Left ventricle myocardium inferior (tissue), 1 donor: ENCODE results near the gene CTXND1. TPM values are rescaled to one million over a fixed set of nuclear protein-coding genes. Genes with fewer than 3 reads are reported as not detected.

Experiments
- DNase-seq: peaks from one replicate; pipeline ENCODE4 v3.0.0-alpha.2; 2020
- H3K27ac ChIP-seq: fragments of 200-600 bp; replicated peaks from 2 replicates; pipeline ENCODE4 v1.8.0; 2021
- H3K27me3 ChIP-seq: fragments of 200-600 bp; 2 replicates; pipeline ENCODE4 v1.8.0; 2021; ENCODE audit warnings: low read depth
- H3K36me3 ChIP-seq: fragments of 200-600 bp; 2 replicates; pipeline ENCODE4 v1.8.0; 2021
- H3K4me1 ChIP-seq: fragments of 200-600 bp; 2 replicates; pipeline ENCODE4 v1.8.0; 2021
- H3K4me3 ChIP-seq: fragments of 200-600 bp; 2 replicates; pipeline ENCODE4 v1.8.0; 2021; ENCODE audit warnings: mild to moderate bottlenecking, moderate library complexity
- H3K9me3 ChIP-seq: fragments of 200-600 bp; replicated peaks from 2 replicates; pipeline ENCODE4 v1.8.0; 2021
- CTCF ChIP-seq: fragments of 200-600 bp; IDR thresholded peaks from 2 replicates; pipeline ENCODE4 v1.8.0; 2021; ENCODE audit warnings: antibody characterized with exemption, mild to moderate bottlenecking, borderline replicate concordance
- intact Hi-C: fragments of 100-400 bp; cut with micrococcal nuclease; formaldehyde crosslinking; loops from one replicate; pipeline ENCODE4 v1.11.0; 2022
- total RNA-seq: library from RNA; stranded (reverse); fragmentation: NEBNext Ultra II Directional; extraction: Animal tissue kit (Norgen Biotek cat#: 25700); gene quantifications from one replicate; pipeline ENCODE4 v1.2.1, GENCODE V29; 2021
- donor health status: DM: no; HTN: yes; CAD: no; lungs with severe emphysema.

The CTXND1 gene
- total RNA-seq, 1 donor from 2014 or later: 2.1 TPM

GRCh38 chr15:80266745-80267144 is 14.7 kb upstream of the CTXND1 start:
- Histone ChIP-seq H3K4me3 (no peak overlapping the region), H3K4me1 (no peaks in the 10 kb centered on the region), H3K36me3 (no peaks in the 10 kb centered on the region), H3K27ac (no peak overlapping the region), H3K9me3 (no peaks in the 10 kb centered on the region), H3K27me3 (peaks cover 50% of the 10 kb centered on the region)
- DNase-seq: no peak
- no peak for TF ChIP-seq CTCF
- intact Hi-C loops: no loop called here

GRCh38 chr15:80266113-80266512 is 14.1 kb upstream of the CTXND1 start:
- Histone ChIP-seq H3K4me1 (no peaks in the 10 kb centered on the region), H3K9me3 (no peaks in the 10 kb centered on the region), H3K4me3 (no peak overlapping the region), H3K27ac (no peak overlapping the region), H3K27me3 (peaks cover 57% of the 10 kb centered on the region), H3K36me3 (no peaks in the 10 kb centered on the region)
- intact Hi-C loops: no loop called here
- no peak for TF ChIP-seq CTCF
- DNase-seq: no peak

- Histone ChIP-seq H3K36me3 (no peaks in the 10 kb centered on the region), H3K27ac (no peak overlapping the region), H3K4me3 (no peak overlapping the region), H3K4me1 (no peaks in the 10 kb centered on the region), H3K27me3 (peaks cover 68% of the 10 kb centered on the region), H3K9me3 (no peaks in the 10 kb centered on the region)
- intact Hi-C loops: no loop called here
- DNase-seq: no peak
- no peak for TF ChIP-seq CTCF
Measured at GRCh38 chr15:80265021-80265420, 13.0 kb upstream of the CTXND1 start.

- intact Hi-C loops: no loop called here
- no peak overlapping the region for H3K4me3 ChIP-seq
Measured at GRCh38 chr15:80264031-80264430, 12.0 kb upstream of the CTXND1 start.

GRCh38 chr15:80260551-80260950 is 8.5 kb upstream of the CTXND1 start:
- Histone ChIP-seq H3K27me3 (peaks cover 77% of the 10 kb centered on the region), H3K4me3 (no peak overlapping the region), H3K9me3 (no peaks in the 10 kb centered on the region), H3K36me3 (no peaks in the 10 kb centered on the region), H3K27ac (no peak overlapping the region), H3K4me1 (no peaks in the 10 kb centered on the region)
- TF ChIP-seq CTCF: no peak
- no peak for DNase-seq
- intact Hi-C loops: no loop called here

More at GRCh38 chr15:80264031-80264430, 12.0 kb upstream of the CTXND1 start:
- H3K9me3 ChIP-seq: no peaks in the 10 kb centered on the region
- no peak for TF ChIP-seq CTCF
- H3K27me3 ChIP-seq: peaks cover 72% of the 10 kb centered on the region
- H3K27ac ChIP-seq: no peak overlapping the region
- H3K36me3 ChIP-seq: no peaks in the 10 kb centered on the region
- no peak for DNase-seq
- no peaks in the 10 kb centered on the region for H3K4me1 ChIP-seq

GRCh38 chr15:80259942-80260510 is 8.0 kb upstream of the CTXND1 start:
- intact Hi-C loops: loop anchor here (10.0 kb wide), 1 partner anchor 65 kb away; no protein-coding TSS in a partner anchor
- no peak for DNase-seq
- Histone ChIP-seq H3K9me3 (no peaks in the 10 kb centered on the region), H3K4me1 (no peaks in the 10 kb centered on the region), H3K36me3 (no peaks in the 10 kb centered on the region), H3K4me3 (no peak overlapping the region), H3K27ac (no peak overlapping the region), H3K27me3 (peaks cover 71% of the 10 kb centered on the region)
- TF ChIP-seq CTCF: no peak
